ENCODE measurements around the gene CAB39. TPM values are rescaled to one million over a fixed set of nuclear protein-coding genes. Genes with fewer than 3 reads are reported as not detected.

CAB39 gene
- total RNA-seq, 1 donor from 2014 or later: 193 TPM

- intact Hi-C loops (cut with micrococcal nuclease): loop anchor here (1.0 to 2.0 kb wide), 2 partner anchors 15 to 139 kb away; no protein-coding TSS in a partner anchor
These were observed 135.3 kb downstream of the CAB39 start for GRCh38 chr2:230847883-230848388.

DNA sequence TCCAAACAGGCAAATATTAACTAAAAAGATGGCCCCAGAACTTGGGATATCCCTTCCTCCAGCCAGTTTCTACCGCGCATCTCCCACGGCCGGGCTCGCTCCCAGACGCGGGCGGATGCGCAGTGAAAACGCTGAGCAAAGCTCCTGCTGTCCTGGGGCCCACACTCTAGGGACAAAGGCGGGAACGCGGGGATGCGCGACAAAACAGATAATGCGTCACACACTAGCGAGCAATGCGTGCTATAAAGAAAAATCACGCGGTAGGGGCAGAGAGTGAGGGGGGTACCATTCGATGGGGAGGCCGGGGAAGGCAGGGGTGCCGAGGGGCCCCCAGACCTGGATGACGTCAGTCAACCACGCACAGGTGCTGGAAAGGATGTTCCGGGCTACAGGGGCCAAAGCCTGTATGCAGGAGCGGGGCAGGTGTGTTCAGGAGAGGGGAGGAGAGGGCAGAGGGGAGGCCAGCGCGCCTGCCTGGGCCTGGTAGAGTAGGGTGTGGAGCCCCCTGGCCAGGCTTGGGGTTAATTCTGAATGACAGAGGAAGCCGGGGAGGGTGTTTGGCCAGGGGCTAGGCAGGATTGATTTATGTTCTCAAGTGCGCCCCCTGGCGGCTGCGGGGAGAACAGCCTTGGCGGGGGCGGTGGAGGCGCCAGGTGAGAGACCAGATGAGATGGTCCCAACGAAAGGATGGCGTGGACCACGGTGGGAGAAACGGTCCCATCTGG lies 137.2 kb downstream of the CAB39 start:
- intact Hi-C loops (cut with micrococcal nuclease): loop anchor here (1.0 to 2.0 kb wide), 2 partner anchors 13 to 25 kb away; no protein-coding TSS in a partner anchor

DNA sequence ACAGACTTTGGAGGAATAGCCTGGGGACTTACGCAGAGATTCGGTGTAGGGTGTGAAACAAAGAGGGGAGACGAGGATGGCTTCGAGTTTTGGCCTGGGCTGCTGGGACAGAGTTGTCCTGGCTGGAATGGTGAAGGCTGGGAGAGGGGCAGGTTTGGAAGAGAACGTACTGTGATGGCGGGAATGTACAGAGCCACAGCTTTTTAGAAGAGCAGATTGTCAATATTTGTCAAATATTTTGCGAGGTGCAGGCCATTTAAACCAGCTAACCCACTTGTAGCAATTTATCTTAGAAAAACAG lies 137.7 kb downstream of the CAB39 start:
- intact Hi-C loops (cut with micrococcal nuclease): loop anchor here (1.0 kb wide), 1 partner anchor 26 kb away; no protein-coding TSS in a partner anchor

- intact Hi-C loops (cut with micrococcal nuclease): no loop called here
These were observed 139.5 kb downstream of the CAB39 start for GRCh38 chr2:230852113-230852512.

DNA sequence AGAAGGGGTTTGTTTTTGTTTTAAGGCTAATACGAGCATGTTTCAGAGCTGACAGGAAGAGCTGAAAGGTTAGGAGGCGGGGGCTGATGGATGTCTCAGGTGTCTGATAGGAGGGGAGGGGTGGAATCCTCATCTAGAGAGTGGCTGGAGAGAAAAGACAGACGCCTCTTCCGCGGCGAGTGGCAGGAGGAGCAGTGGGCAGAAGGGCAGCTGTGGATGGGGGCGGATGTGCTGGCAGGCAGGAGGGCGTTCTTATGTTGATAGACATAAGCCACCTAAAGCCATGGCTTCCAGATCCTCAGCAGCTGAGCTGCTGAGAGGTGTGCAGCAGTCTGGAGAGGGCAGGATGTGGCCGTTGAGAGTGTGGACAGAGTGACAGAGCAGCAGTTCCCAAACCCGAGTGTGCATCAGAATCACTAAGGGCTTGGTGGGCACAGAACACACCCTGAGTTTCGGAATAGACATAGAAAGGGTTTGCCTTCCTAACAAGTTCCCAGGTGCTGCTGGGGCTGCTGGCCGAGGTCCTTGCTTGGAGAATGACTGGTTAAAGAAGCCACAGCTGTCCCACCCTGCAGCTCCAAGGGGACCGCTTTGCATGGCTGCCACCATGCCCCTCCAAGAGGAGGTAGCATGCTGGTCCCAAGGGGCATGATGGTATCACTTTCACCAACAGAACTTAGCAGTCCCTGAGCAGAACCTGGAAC lies 149.1 kb downstream of the CAB39 start:
- intact Hi-C loops (cut with micrococcal nuclease): loop anchor here (2.0 to 5.0 kb wide), 2 partner anchors 13 to 121 kb away; no protein-coding TSS in a partner anchor

DNA sequence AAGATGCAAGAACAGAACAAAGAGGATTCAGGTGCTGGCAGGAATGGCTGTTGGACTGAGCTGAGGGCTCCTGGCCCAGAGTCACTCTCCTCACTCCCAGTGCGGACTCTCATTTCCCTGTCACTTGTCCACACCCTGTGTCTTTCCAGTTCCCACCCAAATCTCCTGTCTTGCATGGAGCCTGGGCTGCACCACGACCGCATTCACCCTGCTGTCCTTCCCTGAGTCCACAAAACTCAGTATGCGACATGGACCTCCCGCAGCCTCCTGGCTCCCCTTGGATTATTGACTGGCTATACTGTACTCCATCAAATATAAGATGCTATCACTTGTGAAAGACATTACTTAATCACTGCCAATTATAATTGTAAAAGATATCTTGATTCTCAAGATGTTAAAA lies 149.7 kb downstream of the CAB39 start:
- intact Hi-C loops (cut with micrococcal nuclease): loop anchor here (2.0 to 5.0 kb wide), 2 partner anchors 13 to 120 kb away; no protein-coding TSS in a partner anchor

DNA sequence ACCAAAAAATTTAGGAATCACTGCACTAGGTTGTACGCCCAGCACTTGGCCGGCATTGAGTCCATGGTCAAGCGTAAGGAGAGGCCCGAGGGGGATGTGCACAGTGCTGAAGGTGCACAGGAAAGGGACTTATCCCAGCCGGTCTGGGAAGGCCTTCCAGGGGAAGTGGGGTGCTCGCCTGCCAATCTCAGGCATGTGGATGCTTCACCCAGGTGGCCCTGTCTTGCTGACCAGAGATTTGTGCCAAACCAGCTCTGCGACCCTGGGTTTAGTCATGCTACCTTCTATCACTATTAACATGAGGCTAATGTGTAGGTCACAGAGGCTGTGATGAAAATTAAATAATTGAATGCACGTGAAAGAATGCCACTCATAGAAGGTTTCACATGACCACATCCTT lies 150.4 kb downstream of the CAB39 start:
- intact Hi-C loops (cut with micrococcal nuclease): loop anchor here (2.0 to 5.0 kb wide), 2 partner anchors 14 to 119 kb away; no protein-coding TSS in a partner anchor

- intact Hi-C loops (cut with micrococcal nuclease): loop anchor here (2.0 to 5.0 kb wide), 3 partner anchors 15 to 119 kb away; partner anchors contain the start of gene GPR55
These were observed 150.9 kb downstream of the CAB39 start for GRCh38 chr2:230863442-230864121.

GRCh38 chr2:230864122-230864604 lies 151.5 kb downstream of the CAB39 start:
- intact Hi-C loops (cut with micrococcal nuclease): loop anchor here (2.0 to 5.0 kb wide), 2 partner anchors 61 to 118 kb away; partner anchors contain the start of gene GPR55

- intact Hi-C loops (cut with micrococcal nuclease): loop anchor here (2.0 to 5.0 kb wide), 2 partner anchors 60 to 118 kb away; partner anchors contain the start of gene GPR55
These were observed 152.1 kb downstream of the CAB39 start, which contains the start of gene ITM2C for GRCh38 chr2:230864605-230865306. Gene ITM2C, plus strand, starts transcription at chr2:230864942. Its CDS starts 84 bp downstream, at chr2:230865026.

GRCh38 chr2:230865307-230865765 lies 152.7 kb downstream of the CAB39 start:
- intact Hi-C loops (cut with micrococcal nuclease): loop anchor here (2.0 kb wide), 1 partner anchor 59 kb away; the partner anchor contains the start of gene GPR55

DNA sequence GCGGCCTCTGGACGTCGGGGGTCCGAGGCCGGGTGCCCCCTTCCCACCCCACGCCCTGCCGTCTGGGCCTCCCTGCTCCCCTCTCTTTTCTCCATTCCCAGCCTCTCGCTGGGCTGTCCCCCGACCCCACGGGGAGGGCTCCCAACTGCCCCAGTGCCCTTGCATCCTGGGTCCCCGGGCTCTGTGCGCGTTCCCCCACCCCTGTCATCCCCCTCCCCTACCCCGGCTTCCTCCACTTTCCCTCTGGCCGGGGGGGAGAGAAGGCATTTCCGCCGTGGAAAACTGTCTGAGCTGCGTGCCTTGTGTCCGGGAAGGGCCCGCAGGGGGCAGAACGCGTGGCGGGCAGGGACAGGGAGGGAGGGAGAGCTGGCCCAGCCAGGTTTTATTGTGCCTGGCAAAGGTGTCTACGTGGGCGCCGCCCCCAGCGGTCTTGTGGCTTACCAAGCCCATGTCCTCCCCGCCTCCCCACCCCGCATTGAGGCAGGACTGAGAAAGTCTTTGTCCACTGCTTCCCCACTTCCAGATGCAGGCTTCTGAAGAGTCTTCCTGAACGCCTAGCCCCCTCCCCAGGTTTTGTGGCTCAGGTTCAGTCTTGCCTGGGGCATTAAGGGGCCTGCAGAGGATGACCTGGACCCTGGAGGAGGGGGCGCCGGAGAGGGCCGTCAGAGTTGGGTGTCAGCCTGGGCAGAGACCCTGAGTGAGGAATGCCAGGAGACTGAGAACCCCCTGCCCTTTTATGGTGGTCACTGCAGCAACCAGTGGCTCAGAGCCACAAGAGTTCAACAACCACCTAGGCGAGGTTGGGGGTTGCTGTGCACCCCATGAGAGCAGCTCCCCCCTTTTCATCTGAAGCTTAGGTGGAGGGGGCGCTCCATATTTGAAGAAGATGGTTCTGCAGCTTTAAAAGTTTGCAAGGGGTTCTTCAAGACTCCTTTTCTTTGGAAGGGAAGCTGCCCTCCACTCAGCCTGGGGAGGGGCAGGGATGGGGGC lies 153.4 kb downstream of the CAB39 start:
- intact Hi-C loops (cut with micrococcal nuclease): loop anchor here (2.0 kb wide), 1 partner anchor 59 kb away; the partner anchor contains the start of gene GPR55

- intact Hi-C loops (cut with micrococcal nuclease): no loop called here
These were observed 154.3 kb downstream of the CAB39 start for GRCh38 chr2:230866756-230867523.

DNA sequence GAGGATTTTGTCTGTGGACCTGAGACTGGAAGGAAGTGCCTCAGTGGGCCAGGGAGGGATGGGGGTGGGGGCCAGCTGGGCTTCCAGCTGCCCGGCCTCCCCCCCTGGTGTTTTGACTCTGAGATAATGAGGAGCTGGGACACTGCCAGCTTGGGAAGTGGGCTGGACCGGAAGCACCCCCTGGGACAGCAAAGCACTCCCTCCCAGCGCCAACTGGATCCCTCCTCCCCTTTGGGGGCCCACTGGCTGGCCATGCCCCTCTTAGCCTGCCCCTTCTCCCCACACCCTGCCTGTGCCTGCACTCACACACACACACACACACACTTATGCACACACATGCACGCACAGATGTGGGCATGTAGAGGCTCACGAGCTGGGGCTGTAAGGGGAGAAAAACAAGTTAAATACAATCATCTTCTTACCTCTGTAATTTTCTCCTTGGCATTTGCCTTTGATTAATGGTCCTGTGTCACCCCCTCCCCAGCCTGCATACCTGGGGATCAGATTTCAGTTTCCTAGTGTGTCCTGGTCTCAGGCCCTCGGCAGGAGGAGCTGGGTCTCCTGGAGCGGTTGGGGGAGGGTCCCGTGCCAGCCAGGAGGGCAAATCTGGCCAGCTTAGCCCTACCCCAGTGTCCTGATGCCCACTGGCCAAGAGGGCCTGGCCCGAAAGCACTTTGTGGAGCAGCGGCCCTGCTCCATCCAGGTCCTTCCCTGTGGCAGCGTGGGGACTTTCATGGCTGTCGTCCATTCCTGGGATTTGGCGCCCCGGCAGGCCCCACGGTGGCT lies 155.7 kb downstream of the CAB39 start:
- intact Hi-C loops (cut with micrococcal nuclease): no loop called here

DNA sequence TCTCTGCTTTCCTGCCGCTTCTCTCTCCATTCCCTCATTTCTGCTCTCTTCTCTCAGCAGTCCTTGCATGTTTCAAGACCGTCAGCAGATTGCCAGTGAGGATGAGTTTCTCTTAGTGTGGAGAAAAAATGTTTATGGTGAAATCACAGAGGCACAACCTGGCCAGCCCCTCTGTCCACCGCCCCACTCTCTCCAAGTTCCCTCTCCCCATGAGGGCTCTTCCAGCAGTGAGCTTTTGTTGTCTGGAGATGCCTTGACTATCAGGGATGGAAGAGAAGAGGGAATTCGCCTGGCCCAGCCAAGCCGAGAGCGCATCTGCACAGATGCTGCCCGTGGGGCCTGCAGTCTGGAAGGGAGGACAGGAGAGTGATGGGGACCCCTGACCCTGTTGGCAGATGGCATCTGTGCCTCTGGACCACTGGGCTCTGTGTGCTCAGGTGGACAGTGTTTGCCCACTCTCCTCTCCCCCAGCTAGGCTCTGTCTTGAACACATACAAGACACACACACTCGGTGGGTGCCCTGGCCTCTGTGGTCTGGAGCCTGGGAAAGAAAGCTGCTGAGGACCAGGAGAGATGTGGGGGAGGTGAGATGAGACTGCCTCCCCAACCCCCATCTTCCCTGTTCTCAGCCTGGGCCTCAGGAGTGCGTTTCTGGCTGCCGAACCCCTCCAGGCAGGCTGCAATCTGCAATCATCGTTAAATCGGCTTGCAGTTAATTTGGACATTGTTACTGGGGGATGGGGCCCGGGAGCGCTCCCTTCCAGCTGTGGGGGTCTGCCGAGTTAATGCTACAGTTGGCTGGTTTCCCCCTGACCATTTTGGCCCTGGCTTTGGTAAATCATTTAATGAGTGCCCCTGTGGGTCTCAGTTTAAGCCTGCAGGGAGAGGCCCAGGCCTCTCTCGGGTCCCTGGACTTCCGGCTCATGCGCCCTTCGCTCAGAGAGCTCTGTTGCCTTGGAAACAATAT lies 156.6 kb downstream of the CAB39 start:
- intact Hi-C loops (cut with micrococcal nuclease): no loop called here

- intact Hi-C loops (cut with micrococcal nuclease): no loop called here
These were observed 157.4 kb downstream of the CAB39 start for GRCh38 chr2:230869914-230870543.

Measured in T-helper 2 cell treated with Interferon-gamma antibody and Interleukin-4, amounts not matched to agents 100 ng/mL and 5 ng/mL, for 36 hours (primary cell).